Keratinocyte (primary cell): ENCODE data around the gene GPS1. TPM values are rescaled to one million over a fixed set of nuclear protein-coding genes. Genes with fewer than 3 reads are reported as not detected.

Experiments used
- DNase-seq: peaks from one replicate; pipeline ENCODE4 v3.0.0-alpha.2; 2011; ENCODE audit warnings: low read depth, missing footprints, low spot score
- FAIRE-seq: peaks from 2 replicates; lab custom pipeline; 2011; peaks lifted over from hg19 to GRCh38; lab: Jason Lieb, UNC
- H2AFZ ChIP-seq: 2 replicates; pipeline ENCODE4 v1.6.0; 2012; ENCODE audit warnings: low read length, control low read depth, inconsistent platforms; ENCODE audit not compliant: control insufficient read depth
- H3K27ac ChIP-seq: 2 replicates; pipeline ENCODE4 v1.5.1; 2011; ENCODE audit warnings: low read length; ENCODE audit not compliant: control insufficient read depth, insufficient read depth
- H3K27me3 ChIP-seq: 3 replicates; pipeline ENCODE4 v1.6.0; 2011; ENCODE audit warnings: low read length; ENCODE audit not compliant: control insufficient read depth, insufficient read depth; ENCODE audit errors: extremely low read depth
- H3K36me3 ChIP-seq, 2 experiments: 2 replicates in 1 of 2; 3 replicates in 1 of 2; pipeline ENCODE4 v1.5.1; 2011; ENCODE audit warnings: low read length in 2 of 2, mild to moderate bottlenecking in 1 of 2; ENCODE audit not compliant: control insufficient read depth in 2 of 2, insufficient read depth in 2 of 2; ENCODE audit errors: extremely low read depth in 1 of 2
- H3K4me1 ChIP-seq: 3 replicates; pipeline ENCODE4 v1.5.1; 2011; ENCODE audit warnings: low read length; ENCODE audit not compliant: control insufficient read depth, insufficient read depth; ENCODE audit errors: extremely low read depth
- H3K4me2 ChIP-seq: 3 replicates; pipeline ENCODE4 v1.6.0; 2011; ENCODE audit warnings: low read depth, low read length; ENCODE audit not compliant: control insufficient read depth, insufficient read depth; ENCODE audit errors: extremely low read depth
- H3K4me3 ChIP-seq, 3 experiments: fragments of 200-600 bp in 1 of 3; sonication (generic) in 1 of 3; 2 replicates in 2 of 3; 3 replicates in 1 of 3; pipeline ENCODE4 v1.5.1; 2011 to 2016; ENCODE audit warnings: low read length in 3 of 3, mild to moderate bottlenecking in 3 of 3, control low read depth in 2 of 3, inconsistent platforms in 1 of 3, low read depth in 1 of 3, mixed read lengths in 1 of 3, mixed run types in 1 of 3, moderate library complexity in 1 of 3; ENCODE audit not compliant: control insufficient read depth in 2 of 3, insufficient read depth in 2 of 3; ENCODE audit errors: extremely low read depth in 1 of 3
- H3K79me2 ChIP-seq: 2 replicates; pipeline ENCODE4 v1.6.0; 2012; ENCODE audit warnings: low read length; ENCODE audit not compliant: control insufficient read depth, insufficient read depth
- H3K9ac ChIP-seq: 3 replicates; pipeline ENCODE4 v1.6.0; 2011; ENCODE audit warnings: low read length; ENCODE audit not compliant: control insufficient read depth, insufficient read depth; ENCODE audit errors: extremely low read depth
- H3K9me1 ChIP-seq: 3 replicates; pipeline ENCODE4 v1.6.0; 2011; ENCODE audit warnings: low read length; ENCODE audit not compliant: control insufficient read depth, insufficient read depth; ENCODE audit errors: extremely low read depth
- H3K9me3 ChIP-seq: 2 replicates; pipeline ENCODE4 v1.5.1; 2012; ENCODE audit warnings: low read depth, low read length; ENCODE audit not compliant: control insufficient read depth
- H4K20me1 ChIP-seq: 3 replicates; pipeline ENCODE4 v1.6.0; 2011; ENCODE audit warnings: low read length; ENCODE audit not compliant: control insufficient read depth, insufficient read depth; ENCODE audit errors: extremely low read depth
- CTCF ChIP-seq, 3 experiments: IDR thresholded peaks in 1 of 3; conservative IDR thresholded peaks in 1 of 3; optimal IDR thresholded peaks in 1 of 3; 2 replicates in 2 of 3; 3 replicates in 1 of 3; pipeline versions ENCODE3 to v1.5.1; 2011; ENCODE audit warnings: low read length in 3 of 3, mild to moderate bottlenecking in 3 of 3, moderate library complexity in 2 of 3, control low read depth in 1 of 3, inconsistent platforms in 1 of 3; ENCODE audit not compliant: insufficient read depth in 2 of 3; ENCODE audit errors: extremely low read depth in 1 of 3
- EZH2 ChIP-seq: IDR thresholded peaks from one replicate; pipeline ENCODE4 v1.6.1; 2012; ENCODE audit warnings: inconsistent platforms, mild to moderate bottlenecking, low read length, moderate library complexity
- dilution Hi-C: fragments of 300-500 bp; cut with MboI; formaldehyde crosslinking; loops from one replicate; pipeline ENCODE4 v1.7.0; 2020; ENCODE audit warnings: low sequenced_read_pairs; ENCODE audit not compliant: extremely low pct_ligation_motif_present
- polyA plus RNA-seq, 5 experiments: library from polyadenylated mRNA; depleted of rRNA in 3 of 5; stranded (reverse) in 3 of 5; stranded (forward) in 1 of 5; unstranded in 1 of 5; fragments of >200 nt; gene quantifications; 1 replicate in 1 of 5; 2 replicates in 3 of 5; 3 replicates in 1 of 5; pipeline versions ENCODE4 v1.2.1 to v1.2.3, GENCODE V29; 2011 to 2012; ENCODE audit warnings: missing spikeins in 2 of 5, low read depth in 1 of 5, low replicate concordance in 1 of 5

Gene GPS1
- polyA plus RNA-seq, 1 donor (not counting 4 experiments of a cell fraction or from before 2014, with no cell fraction given) = 60.4 TPM

- TF ChIP-seq CTCF (optimal IDR thresholded peaks at IDR 0.05 in 1 of 3, IDR thresholded peaks at IDR 0.05 in 1 of 3, conservative IDR thresholded peaks at IDR 0.05 in 1 of 3; ENCODE audit: extremely low read depth in 1 of 3, insufficient read depth in 2 of 3, low read length in 3 of 3) = no peak
- no peak for TF ChIP-seq EZH2
- no peak overlapping the region for H2AFZ ChIP-seq
- H3K9ac ChIP-seq = no peak overlapping the region
- H4K20me1 ChIP-seq = no peaks in the 10 kb centered on the region
- no peak overlapping the region for H3K4me2 ChIP-seq
- FAIRE-seq = no peak
- peaks cover 2% of the 10 kb centered on the region for H3K9me1 ChIP-seq
- H3K36me3 ChIP-seq = no peaks in the 10 kb centered on the region
- no peaks in the 10 kb centered on the region for H3K9me3 ChIP-seq
- no peaks in the 10 kb centered on the region for H3K27me3 ChIP-seq
- no peak for DNase-seq
- H3K79me2 ChIP-seq = no peaks in the 10 kb centered on the region
- H3K4me1 ChIP-seq = peaks cover 32% of the 10 kb centered on the region
- dilution Hi-C loops = no loop called here
- no peak overlapping the region for H3K4me3 ChIP-seq
- no peak overlapping the region for H3K27ac ChIP-seq
These were observed 46.9 kb upstream of the GPS1 start for GRCh38 chr17:82004517-82005455.

- Histone ChIP-seq H3K4me2 (peak overlapping the region; percentile 49), H3K4me3 (no peak overlapping the region)
- dilution Hi-C loops = no loop called here
These were observed 45.9 kb upstream of the GPS1 start for GRCh38 chr17:82005701-82006348.

More at GRCh38 chr17:82005701-82006348, 45.9 kb upstream of the GPS1 start:
- FAIRE-seq (no peak), DNase-seq (no peak)
- no peak overlapping the region for H3K27ac ChIP-seq
- H3K9me1 ChIP-seq = peaks cover 2% of the 10 kb centered on the region
- H3K27me3 ChIP-seq = no peaks in the 10 kb centered on the region
- H3K79me2 ChIP-seq = no peaks in the 10 kb centered on the region
- no peak overlapping the region for H2AFZ ChIP-seq
- no peaks in the 10 kb centered on the region for H3K36me3 ChIP-seq
- peaks cover 32% of the 10 kb centered on the region for H3K4me1 ChIP-seq
- no peaks in the 10 kb centered on the region for H3K9me3 ChIP-seq
- no peak overlapping the region for H3K9ac ChIP-seq
- TF ChIP-seq EZH2 = no peak
- no peak for TF ChIP-seq CTCF (optimal IDR thresholded peaks at IDR 0.05 in 1 of 3, IDR thresholded peaks at IDR 0.05 in 1 of 3, conservative IDR thresholded peaks at IDR 0.05 in 1 of 3; ENCODE audit: extremely low read depth in 1 of 3, insufficient read depth in 2 of 3, low read length in 3 of 3)
- H4K20me1 ChIP-seq = no peaks in the 10 kb centered on the region
